Lower leg skin (tissue), 4 donors: ENCODE data around the gene HSPB1. TPM values are rescaled to one million over a fixed set of nuclear protein-coding genes. Genes with fewer than 3 reads are reported as not detected.
A peak's percentile ranks its signal among the peaks of the same experiment; 100 is the strongest.
"Not testable (repeated sequence)": the region's sequence is repeated elsewhere in the genome, so short reads cannot be mapped to it uniquely, and the experiment has no call there.

Experiments
- DNase-seq, 2 donors: peaks; one replicate each; pipeline ENCODE4 v3.0.0-alpha.2; 2019; ENCODE audit warnings: low spot score in 2 of 2
- H3K4me3 ChIP-seq: fragments of 200-600 bp; sonication (generic); 2 replicates; pipeline ENCODE4 v1.5.1; 2017; ENCODE audit warnings: mild to moderate bottlenecking, low read depth; ENCODE audit not compliant: poor library complexity, severe bottlenecking
- CTCF ChIP-seq, 3 donors: fragments of 450-650 bp; IDR thresholded peaks; one replicate each; pipeline ENCODE4 v1.5.1; 2016; ENCODE audit warnings: antibody characterized with exemption in 3 of 3, mild to moderate bottlenecking in 3 of 3, moderate library complexity in 2 of 3
- POLR2A ChIP-seq, 2 donors: fragments of 450-650 bp; IDR thresholded peaks; one replicate each; pipeline ENCODE4 v1.6.1; 2016 to 2017; ENCODE audit warnings: antibody characterized with exemption in 2 of 2, mild to moderate bottlenecking in 1 of 2, moderate library complexity in 1 of 2
- WGBS, 2 donors: methylation state at CpG; one replicate each; pipeline ENCODE4 v1.1.5; 2018; 5-methylcytosine and 5-hydroxymethylcytosine counted together
- intact Hi-C: fragments of 100-400 bp; cut with DNase I; formaldehyde crosslinking; loops from one replicate; pipeline ENCODE4 v1.15.0; 2023; ENCODE audit warnings: low total_unique reads
- total RNA-seq, 4 donors: library from RNA; depleted of rRNA; stranded (reverse); fragments of >200 nt; gene quantifications; one replicate each; pipeline ENCODE4 v1.1.0, GENCODE V29; 2016

HSPB1 gene
- total RNA-seq, 4 donors from 2014 or later, result 1,628 to 3,756 (median 2,658) TPM

GRCh38 chr7:76291351-76292212 lies 10.9 kb upstream of the HSPB1 start:
- intact Hi-C loops, result no loop called here
- DNase-seq, result peak; percentile 95 to 99

GRCh38 chr7:76292213-76292573 lies 10.3 kb upstream of the HSPB1 start:
- 2 to 3% methylated on average over 5 of the region's 5 CpGs for WGBS, 2 donors
- DNase-seq, result peak in 1 of 2 donors; percentile 93
- TF ChIP-seq POLR2A (IDR thresholded peaks at IDR 0.05), result no peak
- no peak for TF ChIP-seq CTCF (IDR thresholded peaks at IDR 0.05)
- intact Hi-C loops, result no loop called here
- H3K4me3 ChIP-seq, result no peak overlapping the region

More at GRCh38 chr7:76291351-76292212, 10.9 kb upstream of the HSPB1 start:
- WGBS, 2 donors, result 10% methylated on average over 30 of the region's 30 CpGs
- TF ChIP-seq CTCF (IDR thresholded peaks at IDR 0.05), result peak in 1 of 3 donors; percentile 99
- no peak for TF ChIP-seq POLR2A (IDR thresholded peaks at IDR 0.05)
- no peak overlapping the region for H3K4me3 ChIP-seq

- intact Hi-C loops, H3K4me3 ChIP-seq, DNase-seq: not testable (repeated sequence)
- 76 to 81% methylated on average over 5 of the region's 5 CpGs for WGBS, 2 donors
Observed at GRCh38 chr7:76292911-76293310, 9.6 kb upstream of the HSPB1 start.

- H3K4me3 ChIP-seq, result no peak overlapping the region
- 52 to 68% methylated on average over 8 of the region's 8 CpGs for WGBS, 2 donors
- no peak for DNase-seq
- intact Hi-C loops, result no loop called here
- TF ChIP-seq CTCF (IDR thresholded peaks at IDR 0.05) (no peak), POLR2A (IDR thresholded peaks at IDR 0.05) (no peak)
Observed at GRCh38 chr7:76293407-76293901, 9.0 kb upstream of the HSPB1 start.

GRCh38 chr7:76294344-76295024 lies 8.0 kb upstream of the HSPB1 start:
- intact Hi-C loops, result no loop called here
- TF ChIP-seq POLR2A (IDR thresholded peaks at IDR 0.05) (no peak), CTCF (IDR thresholded peaks at IDR 0.05) (no peak)
- no peak overlapping the region for H3K4me3 ChIP-seq
- DNase-seq, result peak; percentile 96 to 99
- 13 to 17% methylated on average over 12 to 20 of the region's 20 CpGs for WGBS, 2 donors
